Body of pancreas (tissue), 4 donors: ENCODE data around the gene PRDM8. TPM values are rescaled to one million over a fixed set of nuclear protein-coding genes. Genes with fewer than 3 reads are reported as not detected.

Experiments
- ATAC-seq: fragments of 150-250 bp; one replicate; pipeline ENCODE4 v1.9.1; 2016
- DNase-seq, 4 donors: peaks; one replicate each; pipeline ENCODE4 v3.0.0-alpha.2; 2019
- H3K27ac ChIP-seq, 4 donors: fragments of 200-600 bp; sonication (generic); 1 replicate in 3 of 4; 2 replicates in 1 of 4; pipeline versions ENCODE4 v1.5.1 to v1.6.1; 2016 to 2019; ENCODE audit warnings: mild to moderate bottlenecking in 1 of 4, mixed read lengths in 1 of 4, moderate library complexity in 1 of 4
- H3K27me3 ChIP-seq, 2 donors: fragments of 200-600 bp; sonication (generic); one replicate each; pipeline ENCODE4 v1.6.0; 2016; ENCODE audit warnings: mild to moderate bottlenecking in 1 of 2
- H3K36me3 ChIP-seq, 2 donors: fragments of 200-600 bp; sonication (generic); replicated peaks in 1 of 2; 2 replicates each; pipeline ENCODE4 v1.5.1; 2016; ENCODE audit warnings: low read depth in 2 of 2; ENCODE audit not compliant: insufficient read depth in 1 of 2
- H3K4me1 ChIP-seq: fragments of 200-600 bp; sonication (generic); one replicate; pipeline ENCODE4 v1.6.0; 2016
- H3K4me3 ChIP-seq, 2 donors: fragments of 200-600 bp; sonication (generic); 1 replicate in 1 of 2; 2 replicates in 1 of 2; pipeline ENCODE4 v1.5.1; 2016 to 2019
- H3K9me3 ChIP-seq, 3 donors: fragments of 200-600 bp; sonication (generic); 1 replicate in 2 of 3; 2 replicates in 1 of 3; pipeline ENCODE4 v1.5.1; 2016
- CTCF ChIP-seq, 7 experiments: fragments of 450-650 bp in 4 of 7; fragments of 200-600 bp in 3 of 7; sonication (generic) in 3 of 7; IDR thresholded peaks; one replicate each; pipeline ENCODE4 v1.5.1; 2016 to 2019; ENCODE audit warnings: antibody characterized with exemption in 7 of 7
- POLR2A ChIP-seq, 3 donors: fragments of 450-650 bp; IDR thresholded peaks; one replicate each; pipeline ENCODE4 v1.6.1; 2016; ENCODE audit warnings: antibody characterized with exemption in 3 of 3, mild to moderate bottlenecking in 2 of 3
- WGBS, 2 donors: methylation state at CpG; one replicate each; pipeline ENCODE4 v1.1.5; 2017; 5-methylcytosine and 5-hydroxymethylcytosine counted together
- intact Hi-C: fragments of 100-400 bp; cut with DNase I; formaldehyde crosslinking; loops from one replicate; pipeline ENCODE4 v1.15.1; 2023
- total RNA-seq, 2 donors: library from RNA; depleted of rRNA; stranded (reverse); fragments of >200 nt; gene quantifications; one replicate each; pipeline ENCODE4 v1.1.0, GENCODE V29; 2016

Gene PRDM8
- total RNA-seq, 2 donors from 2014 or later: 2.6 to 5.9 TPM

DNA sequence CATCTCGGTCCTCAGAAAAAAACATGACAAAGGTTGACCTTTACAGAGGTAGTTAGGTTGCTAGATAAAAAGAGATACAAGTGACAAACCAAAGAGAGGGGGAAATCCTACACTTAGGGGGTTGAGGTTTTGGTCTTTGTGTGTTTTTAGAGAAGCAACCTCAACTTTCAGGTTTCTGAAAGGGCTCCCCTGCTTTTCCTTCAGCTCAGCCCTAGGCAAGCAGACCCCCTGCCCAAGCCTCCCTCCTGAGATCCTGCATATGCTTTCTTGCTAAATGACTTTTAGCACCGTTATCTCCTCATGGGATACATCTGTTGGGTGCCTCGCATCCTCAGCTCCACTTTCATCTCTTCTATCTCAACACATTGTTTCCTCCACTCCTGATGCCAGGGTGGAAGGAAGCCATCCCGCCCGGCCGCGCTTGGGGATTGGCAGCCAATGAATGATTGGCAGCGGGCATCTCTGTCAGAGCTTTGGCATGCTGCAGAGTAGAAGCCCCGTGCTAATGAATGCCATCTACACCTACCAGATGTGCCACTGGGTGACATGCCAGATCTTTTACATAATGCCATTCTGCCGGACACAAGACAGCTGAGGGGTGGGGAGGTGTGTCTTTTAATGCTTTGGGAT is 15.0 kb upstream of the PRDM8 start:
- TF ChIP-seq POLR2A (IDR thresholded peaks at IDR 0.05): no peak
- TF ChIP-seq CTCF (IDR thresholded peaks at IDR 0.05): no peak
- peaks cover 0 to 5% (median 0%) of the 10 kb centered on the region in 3 donors for H3K9me3 ChIP-seq
- H3K4me1 ChIP-seq: peaks cover 29% of the 10 kb centered on the region
- no peaks in the 10 kb centered on the region for H3K36me3 ChIP-seq
- ATAC-seq: no peak
- WGBS, 2 donors: 11 to 17% methylated on average over 10 of the region's 10 CpGs
- DNase-seq: no peak
- H3K4me3 ChIP-seq: no peak overlapping the region
- H3K27me3 ChIP-seq: peaks cover 0 to 30% of the 10 kb centered on the region in 2 donors
- H3K27ac ChIP-seq: no peak overlapping the region
- intact Hi-C loops: no loop called here

DNA sequence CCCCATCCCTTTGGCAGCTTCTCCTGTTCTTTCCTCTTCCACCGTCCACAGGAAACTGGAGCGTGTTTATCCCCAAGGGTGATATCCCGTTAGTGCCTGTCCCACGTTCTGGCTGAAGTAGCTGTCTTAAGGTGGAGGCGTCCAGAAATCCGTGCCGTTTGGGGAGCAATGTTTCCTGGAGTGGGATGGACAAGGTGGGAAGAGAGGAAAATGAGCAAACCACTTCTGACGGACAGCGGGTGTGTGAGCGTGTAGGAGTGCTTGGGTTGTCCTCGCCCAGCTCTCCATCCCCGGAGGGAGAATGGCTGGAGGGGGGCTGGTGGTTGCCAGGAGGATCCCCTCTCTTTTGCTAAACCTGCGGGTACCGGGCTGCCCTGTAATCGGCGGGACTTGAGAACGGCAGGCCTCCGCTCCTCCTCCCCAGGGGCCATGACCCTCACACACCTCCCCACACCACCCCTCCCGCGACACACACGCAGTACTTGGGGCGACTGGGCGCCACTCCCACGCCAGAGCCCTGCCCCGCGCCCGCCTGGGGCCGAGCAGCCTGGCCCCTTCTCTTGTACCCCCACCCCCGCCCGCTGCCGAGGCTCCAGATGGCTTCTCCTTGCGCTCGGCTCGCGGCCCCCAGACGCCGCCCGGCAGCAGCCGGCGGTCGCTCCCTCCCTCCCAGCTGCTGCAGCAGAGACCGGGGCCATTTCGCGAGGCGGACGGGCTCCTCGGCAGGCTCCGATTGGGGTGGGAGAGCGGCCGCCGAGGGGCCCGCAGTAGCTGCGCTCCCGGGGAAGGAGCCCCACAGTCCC is 13.9 kb upstream of the PRDM8 start:
- Histone ChIP-seq H3K9me3 (peaks cover 0 to 5% (median 0%) of the 10 kb centered on the region in 3 donors), H3K4me3 (peak overlapping the region in 1 of 2 donors; percentile 41), H3K27me3 (peaks cover 0 to 36% of the 10 kb centered on the region in 2 donors), H3K4me1 (peaks cover 29% of the 10 kb centered on the region), H3K36me3 (no peaks in the 10 kb centered on the region), H3K27ac (no peak overlapping the region)
- ATAC-seq (peak; percentile 10), DNase-seq (peak in 1 of 4 donors; percentile 15)
- TF ChIP-seq POLR2A (IDR thresholded peaks at IDR 0.05) (no peak), CTCF (IDR thresholded peaks at IDR 0.05) (no peak)
- intact Hi-C loops: no loop called here
- WGBS, 2 donors: 2 to 3% methylated on average over 22 to 52 of the region's 54 CpGs

- peaks cover 0 to 36% of the 10 kb centered on the region in 2 donors for H3K27me3 ChIP-seq
- H3K4me1 ChIP-seq: peaks cover 29% of the 10 kb centered on the region
Measured at GRCh38 chr4:80184053-80184824, 13.1 kb upstream of the PRDM8 start.

More at GRCh38 chr4:80184053-80184824, 13.1 kb upstream of the PRDM8 start:
- DNase-seq: peak; percentile 65 to 80 (median 76)
- Histone ChIP-seq H3K36me3 (no peaks in the 10 kb centered on the region), H3K9me3 (no peaks in the 10 kb centered on the region), H3K27ac (no peak overlapping the region), H3K4me3 (peak overlapping the region in 1 of 2 donors; percentile 41)
- TF ChIP-seq CTCF (IDR thresholded peaks at IDR 0.05): peak; percentile 58 to 85 (median 80)
- TF ChIP-seq POLR2A (IDR thresholded peaks at IDR 0.05): no peak
- intact Hi-C loops: no loop called here
- peak; percentile 89 for ATAC-seq
- 0 to 2% methylated on average over 36 to 46 of the region's 46 CpGs for WGBS, 2 donors
